SU-DHL-6 (cell line): ENCODE results near the gene SPOCD1.

ENCODE experiments used
- CTCF ChIP-seq: fragments of 200-600 bp; sonication (generic); IDR thresholded peaks from one replicate; pipeline ENCODE4 v1.5.1; 2017; ENCODE audit warnings: antibody characterized with exemption, mild to moderate bottlenecking, low read length, moderate library complexity; ENCODE audit not compliant: insufficient read depth, poor library complexity, severe bottlenecking
- EZH2phosphoT487 ChIP-seq: fragments of 200-600 bp; sonication (generic), shearing (Covaris generic); conservative IDR thresholded peaks from 2 replicates; pipeline ENCODE4 v1.6.1; 2018; ENCODE audit warnings: mild to moderate bottlenecking, antibody characterized with exemption, low read length, moderate library complexity, mixed read lengths

- TF ChIP-seq EZH2phosphoT487 (no peak), CTCF (no peak)
Observed at GRCh38 chr1:31822766-31823165, 6.9 kb upstream of the SPOCD1 start.
